GM21367 (cell line): Measurements from ENCODE around the gene CAMSAP3.

Experiments used
- ATAC-seq: cut with Tn5 transposase; IDR thresholded peaks from one replicate; pipeline ENCODE4 v1.9.1; 2021; ENCODE audit not compliant: unreplicated experiment

The CAMSAP3 gene, protein sequence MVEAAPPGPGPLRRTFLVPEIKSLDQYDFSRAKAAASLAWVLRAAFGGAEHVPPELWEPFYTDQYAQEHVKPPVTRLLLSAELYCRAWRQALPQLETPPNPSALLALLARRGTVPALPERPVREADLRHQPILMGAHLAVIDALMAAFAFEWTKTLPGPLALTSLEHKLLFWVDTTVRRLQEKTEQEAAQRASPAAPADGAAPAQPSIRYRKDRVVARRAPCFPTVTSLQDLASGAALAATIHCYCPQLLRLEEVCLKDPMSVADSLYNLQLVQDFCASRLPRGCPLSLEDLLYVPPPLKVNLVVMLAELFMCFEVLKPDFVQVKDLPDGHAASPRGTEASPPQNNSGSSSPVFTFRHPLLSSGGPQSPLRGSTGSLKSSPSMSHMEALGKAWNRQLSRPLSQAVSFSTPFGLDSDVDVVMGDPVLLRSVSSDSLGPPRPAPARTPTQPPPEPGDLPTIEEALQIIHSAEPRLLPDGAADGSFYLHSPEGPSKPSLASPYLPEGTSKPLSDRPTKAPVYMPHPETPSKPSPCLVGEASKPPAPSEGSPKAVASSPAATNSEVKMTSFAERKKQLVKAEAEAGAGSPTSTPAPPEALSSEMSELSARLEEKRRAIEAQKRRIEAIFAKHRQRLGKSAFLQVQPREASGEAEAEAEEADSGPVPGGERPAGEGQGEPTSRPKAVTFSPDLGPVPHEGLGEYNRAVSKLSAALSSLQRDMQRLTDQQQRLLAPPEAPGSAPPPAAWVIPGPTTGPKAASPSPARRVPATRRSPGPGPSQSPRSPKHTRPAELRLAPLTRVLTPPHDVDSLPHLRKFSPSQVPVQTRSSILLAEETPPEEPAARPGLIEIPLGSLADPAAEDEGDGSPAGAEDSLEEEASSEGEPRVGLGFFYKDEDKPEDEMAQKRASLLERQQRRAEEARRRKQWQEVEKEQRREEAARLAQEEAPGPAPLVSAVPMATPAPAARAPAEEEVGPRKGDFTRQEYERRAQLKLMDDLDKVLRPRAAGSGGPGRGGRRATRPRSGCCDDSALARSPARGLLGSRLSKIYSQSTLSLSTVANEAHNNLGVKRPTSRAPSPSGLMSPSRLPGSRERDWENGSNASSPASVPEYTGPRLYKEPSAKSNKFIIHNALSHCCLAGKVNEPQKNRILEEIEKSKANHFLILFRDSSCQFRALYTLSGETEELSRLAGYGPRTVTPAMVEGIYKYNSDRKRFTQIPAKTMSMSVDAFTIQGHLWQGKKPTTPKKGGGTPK

DNA sequence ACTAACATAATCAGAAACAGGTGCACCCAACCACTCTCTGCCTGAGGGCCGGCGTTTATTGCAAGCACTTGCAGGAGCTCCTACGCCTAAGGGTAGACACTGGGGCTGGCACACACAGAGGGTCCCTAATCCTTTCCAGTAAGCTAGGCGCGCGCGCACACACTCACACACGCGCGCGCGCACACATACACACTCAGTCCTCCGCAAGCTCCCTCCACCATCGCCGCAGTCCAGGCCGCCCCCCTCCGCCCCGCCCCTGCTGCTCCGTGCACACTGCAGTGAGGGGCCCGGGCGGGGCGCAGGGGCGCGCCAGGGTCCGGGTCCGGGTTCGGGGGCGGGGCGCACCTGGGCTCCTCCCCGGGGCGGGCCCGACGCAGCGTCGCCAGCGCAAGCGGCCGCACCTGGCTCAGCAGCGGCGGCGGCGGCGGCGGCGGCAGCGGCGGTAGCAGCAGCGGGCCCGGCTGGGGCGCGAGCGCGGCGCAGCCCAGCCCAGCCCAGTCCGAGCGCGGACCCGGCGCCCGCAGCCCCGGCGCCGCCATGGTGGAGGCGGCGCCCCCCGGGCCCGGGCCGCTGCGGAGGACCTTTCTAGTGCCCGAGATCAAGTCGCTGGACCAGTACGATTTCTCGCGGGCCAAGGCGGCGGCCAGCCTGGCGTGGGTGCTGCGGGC, at the start of gene CAMSAP3:
Gene CAMSAP3, plus strand, starts transcription at position 398 of the 668 bp plus-strand sequence. Its CDS starts 140 bp downstream, at position 538.
- ATAC-seq: no peak

DNA sequence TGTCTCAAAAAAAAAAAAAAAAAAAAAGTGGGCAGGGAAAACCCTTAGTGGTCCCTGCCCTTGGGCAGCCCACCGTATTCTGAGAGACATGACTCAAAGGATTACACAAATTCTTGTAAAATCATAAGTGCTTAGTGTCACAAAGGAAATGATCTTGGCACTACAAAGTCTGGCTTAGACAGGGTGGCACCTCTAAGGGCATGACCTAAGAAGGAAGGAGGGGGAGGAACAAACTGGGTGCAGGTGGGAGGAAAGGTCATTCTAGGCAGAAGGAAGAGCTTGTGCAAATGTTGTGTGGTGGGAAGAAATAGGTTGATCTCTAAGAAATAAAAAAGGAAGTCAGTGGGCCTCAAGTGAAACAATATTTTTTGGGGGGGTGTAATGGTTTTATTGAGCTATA, 49.8 kb upstream of the CAMSAP3 start:
- no peak for ATAC-seq

DNA sequence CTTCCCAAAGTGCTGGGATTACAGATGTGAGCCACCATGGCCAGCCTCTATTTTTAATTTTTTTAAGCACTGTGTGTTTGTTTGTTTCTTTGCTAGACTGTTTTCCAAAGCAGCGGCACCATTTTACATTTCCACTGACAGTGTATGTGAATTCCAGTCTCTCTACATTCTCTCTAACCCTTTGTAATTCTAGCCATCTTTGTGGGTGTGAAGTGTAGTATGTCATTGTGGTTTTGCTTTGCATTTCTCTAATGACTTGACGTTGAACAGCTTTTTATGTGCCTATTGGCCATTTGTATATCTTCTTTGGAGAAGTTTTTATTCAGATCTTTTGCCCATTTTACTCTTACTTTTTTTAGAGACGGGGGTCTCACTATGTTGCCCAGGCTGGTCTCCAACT, 48.5 kb upstream of the CAMSAP3 start:
- ATAC-seq: no peak

DNA sequence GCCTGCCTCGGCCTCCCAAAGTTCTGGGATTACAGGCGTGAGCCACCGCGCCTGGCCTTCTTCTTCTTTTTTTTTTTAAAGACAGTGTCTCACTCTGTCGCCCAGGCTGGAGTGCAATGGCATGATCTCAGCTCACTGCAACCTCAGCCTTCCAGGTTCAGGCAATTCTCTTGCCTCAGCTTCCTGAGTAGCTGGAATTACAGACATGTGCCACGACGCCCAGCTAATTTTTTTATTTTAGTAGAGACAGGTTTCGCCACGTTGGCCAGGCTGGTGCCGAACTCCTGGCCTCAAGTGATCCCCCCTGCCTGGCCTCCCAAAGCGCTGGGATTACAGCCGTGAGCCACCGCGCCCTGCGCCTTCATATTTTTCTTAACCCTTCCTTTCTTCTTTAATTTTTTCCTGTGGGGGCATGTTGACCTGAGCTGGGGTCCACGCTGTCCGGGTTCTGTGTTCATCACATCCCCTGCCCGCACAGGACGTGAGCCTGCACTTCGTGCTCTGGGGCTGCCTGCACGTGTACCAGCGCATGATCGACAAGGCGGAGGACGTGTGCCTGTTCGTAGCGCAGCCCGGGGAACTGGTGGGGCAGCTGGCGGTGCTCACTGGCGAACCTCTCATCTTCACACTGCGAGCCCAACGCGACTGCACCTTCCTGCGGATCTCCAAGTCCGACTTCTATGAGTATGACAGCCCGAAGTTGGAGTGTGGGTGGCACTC, 46.1 kb upstream of the CAMSAP3 start:
- no peak for ATAC-seq

DNA sequence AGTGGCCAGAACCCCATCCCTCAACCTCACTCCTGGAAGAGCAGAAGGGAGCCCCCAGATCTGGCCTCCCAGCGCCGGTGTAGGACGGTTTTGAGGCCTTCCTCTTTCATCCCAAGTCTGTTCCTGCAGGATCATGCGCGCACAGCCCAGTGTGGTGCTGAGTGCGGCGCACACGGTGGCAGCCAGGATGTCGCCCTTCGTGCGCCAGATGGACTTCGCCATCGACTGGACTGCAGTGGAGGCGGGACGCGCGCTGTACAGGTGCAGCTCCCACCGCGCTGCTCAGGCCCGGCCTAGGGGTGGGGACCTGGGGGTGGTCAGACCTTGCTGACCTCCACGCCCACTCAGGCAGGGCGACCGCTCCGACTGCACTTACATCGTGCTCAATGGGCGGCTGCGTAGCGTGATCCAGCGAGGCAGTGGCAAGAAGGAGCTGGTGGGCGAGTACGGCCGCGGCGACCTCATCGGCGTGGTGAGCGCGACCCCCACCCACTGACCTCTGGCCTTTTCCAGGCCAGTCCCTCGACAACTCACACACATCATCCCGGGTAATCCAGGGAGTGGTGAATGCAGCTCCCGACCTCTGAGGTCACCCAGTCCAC, 45.4 kb upstream of the CAMSAP3 start:
- ATAC-seq: no peak

DNA sequence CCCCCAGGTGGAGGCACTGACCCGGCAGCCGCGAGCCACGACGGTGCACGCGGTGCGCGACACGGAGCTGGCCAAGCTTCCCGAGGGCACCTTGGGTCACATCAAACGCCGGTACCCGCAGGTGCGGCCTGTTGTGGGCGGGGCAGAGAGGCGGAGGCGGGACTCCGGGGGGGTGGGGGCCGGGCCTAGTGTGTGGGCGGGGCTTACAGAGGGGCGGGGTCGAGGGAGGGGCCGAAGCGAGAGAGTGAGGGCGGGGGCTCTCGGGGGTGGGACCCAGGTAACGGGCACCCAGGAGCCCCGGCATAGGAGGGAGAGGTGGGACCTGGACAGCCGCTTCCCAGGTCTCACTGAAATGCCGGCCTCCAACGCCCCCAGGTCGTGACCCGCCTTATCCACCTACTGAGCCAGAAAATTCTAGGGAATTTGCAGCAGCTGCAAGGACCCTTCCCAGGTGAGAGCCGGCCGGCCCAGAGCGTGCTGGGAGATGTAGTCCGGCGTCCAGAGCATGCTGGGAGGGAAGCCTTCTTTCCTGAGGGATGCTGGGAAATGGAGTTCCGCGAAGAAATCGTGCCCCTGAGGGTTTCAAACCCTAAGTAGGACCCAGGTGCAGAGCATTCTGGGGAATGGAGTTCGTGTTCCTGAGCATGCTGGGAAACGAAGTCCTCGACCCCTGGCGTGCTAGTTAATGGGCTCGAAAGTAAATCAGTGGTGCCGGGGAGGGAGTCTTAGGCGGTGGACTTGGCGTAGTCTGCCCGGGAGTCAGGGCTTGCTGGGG, 44.5 kb upstream of the CAMSAP3 start:
- ATAC-seq: no peak

DNA sequence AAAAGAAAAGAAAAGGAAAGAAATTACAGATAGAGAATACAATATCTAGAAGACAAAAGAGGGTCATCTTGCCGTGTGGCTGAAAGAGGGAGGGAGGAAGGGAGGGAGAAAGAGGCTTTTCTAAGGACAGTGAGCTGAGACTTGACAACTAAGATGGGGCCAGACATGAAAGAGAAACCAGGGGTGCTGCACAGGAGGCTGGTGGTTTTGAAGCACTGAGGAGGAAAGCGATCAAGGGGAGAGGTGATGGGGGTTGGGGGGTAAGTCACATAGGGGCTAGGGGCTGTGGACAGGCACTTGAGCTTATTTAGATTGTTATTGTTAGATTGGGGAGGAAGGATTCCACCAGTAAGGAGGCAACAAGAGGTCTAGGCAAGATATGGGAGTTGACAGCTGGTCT, 42.9 kb upstream of the CAMSAP3 start:
- no peak for ATAC-seq

DNA sequence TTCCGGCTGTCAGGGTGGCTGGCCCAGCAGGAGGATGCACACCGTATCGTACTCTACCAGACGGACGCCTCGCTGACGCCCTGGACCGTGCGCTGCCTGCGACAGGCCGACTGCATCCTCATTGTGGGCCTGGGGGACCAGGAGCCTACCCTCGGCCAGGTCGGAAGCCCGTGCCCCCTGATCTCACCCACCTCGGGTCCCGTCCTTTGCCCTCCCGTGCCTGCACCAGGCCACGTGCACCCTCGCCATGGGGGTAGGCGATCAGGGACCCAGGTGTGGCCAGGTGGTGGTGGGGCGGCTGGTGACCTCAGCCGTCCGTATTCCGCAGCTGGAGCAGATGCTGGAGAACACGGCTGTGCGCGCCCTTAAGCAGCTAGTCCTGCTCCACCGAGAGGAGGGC, 41.1 kb upstream of the CAMSAP3 start:
- ATAC-seq: no peak

DNA sequence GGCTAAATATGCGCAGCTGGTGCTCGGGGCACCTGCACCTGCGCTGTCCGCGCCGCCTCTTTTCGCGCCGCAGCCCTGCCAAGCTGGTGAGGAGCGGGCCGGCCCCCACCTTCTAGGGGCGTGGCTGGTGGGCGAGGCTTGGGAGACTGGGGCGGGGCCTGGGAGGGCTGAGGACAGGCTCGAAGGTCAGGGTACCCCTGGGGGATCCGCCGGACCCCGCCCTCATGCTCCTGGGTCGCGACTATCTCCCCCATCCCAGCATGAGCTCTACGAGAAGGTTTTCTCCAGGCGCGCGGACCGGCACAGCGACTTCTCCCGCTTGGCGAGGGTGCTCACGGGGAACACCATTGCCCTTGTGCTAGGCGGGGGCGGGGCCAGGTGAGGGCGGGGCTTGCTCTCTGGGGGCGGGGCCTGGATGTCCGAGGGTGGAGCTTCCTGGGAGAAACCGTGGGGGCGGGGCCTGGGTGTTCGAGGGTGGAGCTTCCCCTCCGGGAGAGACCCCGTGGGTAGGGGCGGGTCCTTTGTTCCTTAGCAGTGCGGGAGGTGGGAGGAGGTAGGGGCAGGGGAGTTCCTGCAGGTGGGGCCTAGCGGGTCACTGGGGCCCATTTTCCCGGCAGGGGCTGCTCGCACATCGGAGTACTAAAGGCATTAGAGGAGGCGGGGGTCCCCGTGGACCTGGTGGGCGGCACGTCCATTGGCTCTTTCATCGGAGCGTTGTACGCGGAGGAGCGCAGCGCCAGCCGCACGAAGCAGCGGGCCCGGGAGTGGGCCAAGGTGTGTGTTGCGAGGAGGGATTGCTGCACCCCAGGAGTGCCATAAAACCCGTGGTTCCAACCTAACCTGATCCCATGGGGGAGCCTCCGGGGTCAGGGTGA, 40.4 kb upstream of the CAMSAP3 start:
- no peak for ATAC-seq

DNA sequence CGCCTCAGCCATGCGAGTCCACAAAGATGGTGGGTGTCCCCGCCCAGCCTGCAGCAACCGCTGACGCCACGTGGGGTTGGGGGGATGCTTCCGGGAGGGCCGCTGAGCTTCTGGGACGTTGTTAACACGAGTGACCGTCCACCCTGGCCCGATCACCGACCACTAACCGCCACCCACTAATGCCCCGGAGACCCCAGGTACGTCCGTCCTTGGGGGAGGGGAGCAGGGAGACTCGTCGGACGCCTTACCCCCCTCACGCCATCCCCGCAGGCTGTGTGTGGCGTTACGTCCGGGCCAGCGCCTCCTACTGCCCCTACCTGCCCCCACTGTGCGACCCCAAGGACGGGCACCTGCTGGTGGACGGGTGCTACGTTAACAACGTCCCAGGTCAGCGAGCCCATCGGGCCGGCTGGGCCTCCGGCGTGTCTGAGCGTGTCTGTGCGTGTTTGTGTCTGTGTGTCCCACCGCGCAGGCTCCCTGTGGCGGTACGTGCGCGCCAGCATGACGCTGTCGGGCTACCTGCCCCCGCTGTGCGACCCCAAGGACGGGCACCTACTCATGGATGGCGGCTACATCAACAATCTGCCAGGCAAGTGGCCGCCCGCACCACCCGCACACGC, 38.9 kb upstream of the CAMSAP3 start:
- ATAC-seq: no peak

DNA sequence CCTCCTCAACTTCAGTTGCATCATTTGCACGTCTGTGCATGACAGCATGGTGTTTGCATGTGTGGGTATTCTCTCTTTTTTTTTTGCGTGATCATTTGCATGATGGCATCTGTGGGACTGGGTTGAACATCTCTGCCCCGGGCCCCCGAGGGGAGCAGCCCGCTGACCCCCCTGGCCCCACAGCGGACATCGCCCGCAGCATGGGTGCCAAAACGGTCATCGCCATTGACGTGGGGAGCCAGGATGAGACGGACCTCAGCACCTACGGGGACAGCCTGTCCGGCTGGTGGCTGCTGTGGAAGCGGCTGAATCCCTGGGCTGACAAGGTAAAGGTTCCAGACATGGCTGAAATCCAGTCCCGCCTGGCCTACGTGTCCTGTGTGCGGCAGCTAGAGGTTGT, 37.0 kb upstream of the CAMSAP3 start:
- ATAC-seq: no peak

DNA sequence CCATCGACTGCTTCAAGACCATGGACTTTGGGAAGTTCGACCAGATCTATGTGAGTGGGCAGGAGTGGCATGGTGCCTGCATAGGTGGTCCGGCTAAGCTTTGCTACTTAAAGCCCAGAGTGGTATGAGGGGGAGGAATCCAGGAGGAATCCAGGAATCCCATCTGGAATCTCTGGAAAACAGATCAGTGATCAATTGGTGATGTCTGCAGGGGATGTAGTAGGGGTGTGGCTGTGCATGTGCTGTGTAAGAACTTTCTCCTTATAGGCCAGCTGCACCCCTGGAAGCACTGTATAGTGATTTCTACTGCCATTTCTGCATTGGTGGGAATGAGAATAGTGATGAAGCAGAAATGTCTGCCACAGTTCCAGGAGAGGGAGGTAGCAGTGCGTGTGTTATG, 36.6 kb upstream of the CAMSAP3 start:
- ATAC-seq: no peak

DNA sequence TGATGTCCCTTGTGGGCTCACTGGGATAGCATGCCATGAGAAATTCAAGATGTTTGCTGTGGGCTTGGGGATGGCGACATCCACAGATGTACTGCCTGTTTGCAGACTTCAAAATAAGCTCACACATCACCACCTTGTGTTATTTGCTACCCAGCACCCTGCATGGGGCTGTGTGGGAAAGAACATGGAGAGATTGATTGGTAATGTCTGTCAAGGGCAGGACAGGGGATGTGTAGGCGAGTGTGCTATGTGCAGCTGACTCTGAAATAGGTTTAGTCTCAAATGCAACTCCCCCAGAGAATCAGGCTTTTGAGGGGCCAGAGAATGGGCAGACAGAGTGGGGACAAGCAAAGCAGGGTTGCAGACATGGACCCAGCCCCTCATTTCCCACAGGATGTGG, 35.4 kb upstream of the CAMSAP3 start:
- no peak for ATAC-seq

DNA sequence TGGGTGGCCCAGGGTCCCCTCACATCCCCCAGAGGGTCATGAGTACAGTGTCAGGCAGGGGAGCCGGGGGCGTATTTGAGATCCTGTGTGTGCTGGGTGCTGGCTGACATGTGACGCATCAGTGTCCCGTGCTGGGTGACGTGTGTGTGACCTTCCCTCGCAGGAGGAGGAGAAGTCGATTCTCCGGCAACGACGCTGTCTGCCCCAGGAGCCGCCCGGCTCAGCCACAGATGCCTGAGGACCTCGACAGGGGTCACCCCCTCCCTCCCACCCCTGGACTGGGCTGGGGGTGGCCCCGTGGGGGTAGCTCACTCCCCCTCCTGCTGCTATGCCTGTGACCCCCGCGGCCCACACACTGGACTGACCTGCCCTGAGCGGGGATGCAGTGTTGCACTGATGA, 34.3 kb upstream of the CAMSAP3 start:
- no peak for ATAC-seq

DNA sequence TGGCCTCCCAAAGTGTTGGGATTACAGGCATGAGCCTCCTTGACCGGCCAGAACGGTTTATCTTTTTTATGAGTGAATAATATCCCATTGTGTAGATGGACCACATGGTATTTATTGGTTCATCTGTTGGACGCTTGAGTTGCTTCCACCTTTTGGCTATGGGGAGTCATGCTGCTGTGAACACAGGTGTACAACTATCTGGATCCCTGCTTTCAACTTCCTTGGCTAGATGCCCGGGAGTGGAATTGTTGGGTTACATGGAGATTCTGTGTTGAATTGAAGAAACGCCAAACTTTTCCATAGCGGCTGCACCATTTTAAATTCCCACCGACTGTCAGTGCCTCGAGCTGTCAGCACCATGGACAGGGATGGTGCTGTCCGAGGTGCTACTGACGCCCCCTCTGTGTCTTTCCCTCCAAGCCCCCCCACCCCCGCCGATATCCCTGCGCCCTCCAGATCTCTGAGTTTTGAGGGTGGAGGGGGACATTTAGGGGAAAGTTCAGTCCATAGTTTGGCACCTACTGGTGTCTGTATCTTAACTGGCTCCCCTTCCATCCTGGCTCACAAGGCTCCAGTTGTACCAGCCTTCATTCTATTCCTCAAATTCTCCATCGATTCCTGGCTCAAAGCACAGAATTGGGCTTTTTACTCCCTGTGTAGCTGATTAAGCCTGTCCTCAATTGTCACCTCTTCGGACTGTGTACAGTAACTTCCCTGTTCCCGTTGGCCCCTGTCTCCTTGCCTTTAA, 32.8 kb upstream of the CAMSAP3 start:
- ATAC-seq: no peak

DNA sequence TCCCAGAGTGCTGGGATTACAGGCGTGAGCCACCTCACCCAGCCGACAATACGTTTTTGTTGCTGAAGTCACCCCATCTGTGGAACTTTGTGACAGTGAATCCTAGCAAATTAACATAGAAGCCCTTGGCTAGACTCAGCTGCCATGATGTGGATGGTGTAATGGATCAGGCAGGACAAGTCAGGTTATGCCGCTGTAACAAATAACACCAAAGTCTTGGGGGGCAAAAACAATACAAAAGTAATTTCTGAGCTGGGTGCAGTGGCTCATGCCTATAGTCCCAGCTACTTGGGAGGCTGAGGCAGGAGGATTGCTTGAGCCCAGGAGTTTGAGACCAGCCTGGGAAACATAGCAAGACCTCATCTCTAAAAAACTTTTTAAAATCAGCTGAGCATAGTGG, 30.8 kb upstream of the CAMSAP3 start:
- no peak for ATAC-seq

DNA sequence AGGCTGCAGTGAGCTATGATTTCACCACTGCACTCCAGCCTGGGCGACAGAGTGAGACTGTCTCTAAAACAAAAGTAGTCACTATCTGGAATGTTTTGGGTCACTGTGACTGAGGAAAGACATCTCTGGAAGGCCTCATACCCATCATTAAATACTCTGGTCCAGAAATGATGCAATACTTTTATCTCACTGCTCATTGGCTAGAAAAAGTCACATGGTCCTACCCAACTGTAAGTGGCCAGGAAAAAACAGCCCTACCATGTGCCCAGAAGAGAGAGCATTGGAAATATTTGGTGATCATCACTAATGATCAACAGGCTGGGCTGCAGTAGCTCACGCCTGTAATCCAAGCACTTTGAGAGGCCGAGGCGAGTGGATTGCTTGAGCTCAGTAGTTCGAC, 30.3 kb upstream of the CAMSAP3 start:
- no peak for ATAC-seq
